NT2/D1 (cell line): Measurements from ENCODE around the gene EXD3.

Source experiments
- SUZ12 ChIP-seq: IDR thresholded peaks from 2 replicates; pipeline ENCODE4 v1.6.1; 2011; ENCODE audit not compliant: insufficient read length, insufficient read depth; ENCODE audit errors: extremely low read depth
- YY1 ChIP-seq: IDR thresholded peaks from 2 replicates; pipeline ENCODE4 v1.6.1; 2011; ENCODE audit not compliant: insufficient read length, insufficient read depth
- ZNF274 ChIP-seq: IDR thresholded peaks from 2 replicates; pipeline ENCODE4 v1.6.1; 2011; ENCODE audit warnings: mild to moderate bottlenecking, low read depth, low read length

- TF ChIP-seq ZNF274 = no peak
- TF ChIP-seq YY1 = no peak
- no peak for TF ChIP-seq SUZ12
Measured at GRCh38 chr9:137371521-137371941, 51.4 kb downstream of the EXD3 start.
